MM.1S (cell line): Measurements from ENCODE around the gene TCF7L2.

Experiments used
- DNase-seq: peaks from one replicate; pipeline ENCODE4 v3.0.0-alpha.2; 2015
- H2AFZ ChIP-seq: fragments of 300-600 bp; sonication (generic); 2 replicates; pipeline ENCODE4 v1.6.0; 2016; ENCODE audit warnings: antibody characterized with exemption, low read length
- H3F3A ChIP-seq: fragments of 300-600 bp; sonication (generic); 2 replicates; pipeline ENCODE4 v1.6.1; 2016; ENCODE audit warnings: mild to moderate bottlenecking, antibody characterized with exemption, low read length, moderate library complexity, mixed read lengths; ENCODE audit not compliant: insufficient read depth
- H3K27ac ChIP-seq: fragments of 300-600 bp; sonication (generic); 2 replicates; pipeline ENCODE4 v1.5.1; 2016; ENCODE audit warnings: mild to moderate bottlenecking, low read length
- H3K27me3 ChIP-seq: fragments of 300-600 bp; sonication (generic); replicated peaks from 2 replicates; pipeline ENCODE4 v1.6.0; 2016; ENCODE audit warnings: low read length; ENCODE audit not compliant: insufficient read depth
- H3K36me3 ChIP-seq: fragments of 300-600 bp; sonication (generic); replicated peaks from 2 replicates; pipeline ENCODE4 v1.6.1; 2016; ENCODE audit warnings: mild to moderate bottlenecking, low read length, mixed read lengths; ENCODE audit not compliant: insufficient read depth
- H3K4me1 ChIP-seq: fragments of 300-600 bp; sonication (generic); 2 replicates; pipeline ENCODE4 v1.6.1; 2016; ENCODE audit warnings: low read length, mixed read lengths
- H3K4me2 ChIP-seq: fragments of 300-600 bp; sonication (generic); 2 replicates; pipeline ENCODE4 v1.6.0; 2016; ENCODE audit warnings: low read depth, low read length
- H3K4me3 ChIP-seq: fragments of 300-600 bp; sonication (generic); 2 replicates; pipeline ENCODE4 v1.5.1; 2016; ENCODE audit warnings: low read length, mixed read lengths
- H3K79me2 ChIP-seq: fragments of 300-600 bp; sonication (generic); 2 replicates; pipeline ENCODE4 v1.6.1; 2016; ENCODE audit warnings: mixed run types, low read length, mixed read lengths
- H3K9ac ChIP-seq: fragments of 300-600 bp; sonication (generic); 2 replicates; pipeline ENCODE4 v1.6.1; 2016; ENCODE audit warnings: low read length, mixed read lengths
- H3K9me2 ChIP-seq: fragments of 300-600 bp; sonication (generic); replicated peaks from 2 replicates; pipeline ENCODE4 v1.6.1; 2016; ENCODE audit warnings: mild to moderate bottlenecking, low read length, mixed read lengths; ENCODE audit not compliant: insufficient read depth
- H3K9me3 ChIP-seq: fragments of 300-600 bp; sonication (generic); replicated peaks from 2 replicates; pipeline ENCODE4 v1.6.1; 2016; ENCODE audit warnings: mild to moderate bottlenecking, low read length, mixed read lengths; ENCODE audit not compliant: insufficient read depth
- H4K20me1 ChIP-seq: fragments of 300-600 bp; sonication (generic); 2 replicates; pipeline ENCODE4 v1.6.1; 2016; ENCODE audit warnings: mild to moderate bottlenecking, low read length, moderate library complexity, mixed read lengths; ENCODE audit not compliant: insufficient read depth
- CTCF ChIP-seq: fragments of 300-600 bp; sonication (generic); IDR thresholded peaks from 2 replicates; pipeline ENCODE4 v1.5.1; 2016; ENCODE audit warnings: antibody characterized with exemption, low read length, mixed read lengths
- EZH2 ChIP-seq: fragments of 300-600 bp; sonication (generic); optimal IDR thresholded peaks from 2 replicates; pipeline ENCODE3; 2017; ENCODE audit warnings: low read depth, mild to moderate bottlenecking, antibody characterized with exemption, low read length, mixed read lengths
- EZH2phosphoT487 ChIP-seq: fragments of 300-600 bp; sonication (generic); IDR thresholded peaks from 2 replicates; pipeline ENCODE4 v1.6.1; 2018; ENCODE audit warnings: antibody characterized with exemption, low read length

The TCF7L2 gene

GRCh38 chr10:113000442-113000841, 50.4 kb downstream of the TCF7L2 start:
- Histone ChIP-seq H3K79me2 (no peaks in the 10 kb centered on the region), H3K27ac (no peak overlapping the region), H3K4me2 (no peak overlapping the region)

GRCh38 chr10:113000876-113001598, 51.0 kb downstream of the TCF7L2 start:
- Histone ChIP-seq H3K4me1 (no peaks in the 10 kb centered on the region), H3K79me2 (no peaks in the 10 kb centered on the region), H3K36me3 (no peaks in the 10 kb centered on the region), H3K9me2 (no peaks in the 10 kb centered on the region), H3K27me3 (peaks cover 81% of the 10 kb centered on the region), H3K4me3 (no peak overlapping the region), H3K9ac (no peak overlapping the region), H3K9me3 (no peaks in the 10 kb centered on the region), H3K27ac (no peak overlapping the region), H2AFZ (no peak overlapping the region), H3K4me2 (no peak overlapping the region), H3F3A (no peaks in the 10 kb centered on the region), H4K20me1 (no peaks in the 10 kb centered on the region)
- DNase-seq, result no peak
- TF ChIP-seq EZH2phosphoT487, result no peak
- no peak for TF ChIP-seq EZH2
- no peak for TF ChIP-seq CTCF

More at GRCh38 chr10:113000442-113000841, 50.4 kb downstream of the TCF7L2 start:
- Histone ChIP-seq H2AFZ (no peak overlapping the region), H3K9ac (no peak overlapping the region), H3F3A (no peaks in the 10 kb centered on the region), H4K20me1 (no peaks in the 10 kb centered on the region), H3K9me2 (no peaks in the 10 kb centered on the region), H3K36me3 (no peaks in the 10 kb centered on the region), H3K27me3 (peaks cover 81% of the 10 kb centered on the region), H3K4me3 (no peak overlapping the region), H3K9me3 (no peaks in the 10 kb centered on the region), H3K4me1 (no peaks in the 10 kb centered on the region)
- no peak for DNase-seq
- TF ChIP-seq EZH2, result no peak

GRCh38 chr10:113001599-113002448, 51.8 kb downstream of the TCF7L2 start:
- Histone ChIP-seq H3F3A (no peaks in the 10 kb centered on the region), H3K4me3 (no peak overlapping the region), H3K9me3 (no peaks in the 10 kb centered on the region), H3K4me2 (no peak overlapping the region), H3K9me2 (no peaks in the 10 kb centered on the region), H2AFZ (no peak overlapping the region), H3K79me2 (no peaks in the 10 kb centered on the region), H3K27ac (no peak overlapping the region), H3K27me3 (peaks cover 76% of the 10 kb centered on the region), H3K4me1 (no peaks in the 10 kb centered on the region), H3K36me3 (no peaks in the 10 kb centered on the region), H3K9ac (no peak overlapping the region), H4K20me1 (no peaks in the 10 kb centered on the region)
- TF ChIP-seq EZH2, result no peak
- TF ChIP-seq EZH2phosphoT487, result no peak
- no peak for TF ChIP-seq CTCF
- no peak for DNase-seq
